ENCODE measurements around the gene KCNG2.
"Not testable (repeated sequence)": the region's sequence is repeated elsewhere in the genome, so short reads cannot be mapped to it uniquely, and the experiment has no call there.

The KCNG2 gene

DNA sequence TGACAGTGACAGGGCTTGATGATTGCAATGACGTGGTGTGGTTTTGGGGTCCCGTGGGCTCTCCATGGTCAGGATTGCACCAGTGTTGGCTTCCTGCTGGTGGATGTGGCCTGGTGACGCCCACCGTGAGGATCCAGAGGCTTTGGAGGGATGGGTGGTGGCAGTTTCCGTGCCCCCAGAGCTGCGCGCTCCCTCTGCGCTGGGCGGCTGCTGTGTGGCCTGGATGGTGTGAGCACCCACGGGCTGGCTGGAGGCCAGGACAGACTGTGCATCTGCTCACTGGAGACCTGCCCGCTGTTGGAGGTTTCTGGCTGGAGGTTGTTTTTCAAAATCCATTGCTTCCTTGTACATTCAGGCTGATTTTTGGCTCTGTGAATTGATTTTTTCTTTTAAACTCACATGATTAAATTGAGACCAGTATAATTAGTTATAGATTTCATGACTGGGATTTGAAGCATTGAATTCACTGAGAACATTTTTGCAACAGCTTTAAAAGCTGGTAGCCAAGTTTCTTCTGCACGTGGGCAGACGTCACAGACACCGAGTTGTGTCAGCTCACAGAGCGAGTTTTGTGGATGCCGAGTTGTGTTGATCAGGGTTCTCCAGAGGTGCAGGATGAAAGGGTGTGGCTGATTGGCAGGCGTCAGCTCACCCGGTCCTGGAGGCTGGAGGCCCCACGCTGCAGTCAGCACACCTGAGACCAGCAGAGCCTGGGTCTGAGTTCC lies 72.7 kb downstream of the KCNG2 start:
- no peak for DNase-seq (ENCODE audit: low read depth in 3 of 3)

DNA sequence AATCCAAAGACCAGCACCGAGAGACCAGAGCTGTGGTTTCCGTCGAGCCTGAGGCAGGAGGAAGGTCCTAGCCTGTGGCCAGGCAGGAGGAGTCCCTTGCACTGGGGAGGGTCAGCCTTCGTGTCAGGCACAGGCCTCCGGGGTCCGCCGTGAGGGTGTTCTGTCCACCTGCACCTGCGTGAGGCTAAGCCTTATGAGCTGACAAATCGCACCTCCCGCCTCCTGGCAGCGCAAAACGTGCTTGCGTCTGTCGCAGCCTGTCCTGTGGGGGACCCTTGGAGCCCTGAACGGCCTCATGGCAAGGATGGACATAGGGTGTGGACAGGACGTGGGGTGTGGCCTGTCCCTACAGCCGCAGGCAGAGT lies 73.3 kb downstream of the KCNG2 start:
- DNase-seq (ENCODE audit: low read depth in 3 of 3) = no peak

GRCh38 chr18:79871481-79872091 lies 73.8 kb downstream of the KCNG2 start:
- no peak for DNase-seq (ENCODE audit: low read depth in 3 of 3)

GRCh38 chr18:79872527-79873444 lies 75.0 kb downstream of the KCNG2 start:
- DNase-seq (ENCODE audit: low read depth in 3 of 3) = no peak

DNA sequence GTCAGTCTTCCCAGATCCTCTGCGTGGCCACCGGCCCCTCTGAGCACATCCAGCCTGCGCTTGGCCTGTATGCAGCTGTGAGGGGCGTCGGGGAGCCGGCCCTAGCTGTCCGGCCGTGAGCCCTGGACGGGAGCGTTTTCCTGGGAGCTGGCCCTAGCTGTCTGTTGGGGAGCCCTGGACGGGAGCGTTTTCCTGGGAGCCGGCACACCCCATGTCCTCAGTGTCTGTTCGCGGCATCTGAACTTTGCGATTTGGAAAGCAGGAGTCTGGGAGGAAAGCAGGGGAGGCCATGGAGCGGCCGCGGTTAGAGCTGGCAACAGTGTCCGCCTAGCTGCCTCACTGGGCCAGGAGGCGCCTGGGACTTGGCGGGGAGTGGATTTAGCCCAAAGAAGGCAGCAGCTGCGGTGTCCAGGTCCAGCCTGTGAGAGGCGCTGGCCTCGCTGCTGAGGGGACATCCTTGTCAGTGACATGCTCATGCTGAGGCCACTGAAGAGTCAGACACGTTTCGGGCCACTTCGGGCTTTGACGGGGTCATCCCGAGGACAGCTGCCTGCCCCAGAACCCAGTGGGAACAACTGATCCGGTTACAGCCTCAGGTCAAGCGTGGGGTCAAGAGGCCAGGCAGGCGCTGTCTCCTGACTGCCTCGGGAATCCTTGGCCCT lies 75.8 kb downstream of the KCNG2 start:
- DNase-seq (ENCODE audit: low read depth in 3 of 3) = no peak

DNA sequence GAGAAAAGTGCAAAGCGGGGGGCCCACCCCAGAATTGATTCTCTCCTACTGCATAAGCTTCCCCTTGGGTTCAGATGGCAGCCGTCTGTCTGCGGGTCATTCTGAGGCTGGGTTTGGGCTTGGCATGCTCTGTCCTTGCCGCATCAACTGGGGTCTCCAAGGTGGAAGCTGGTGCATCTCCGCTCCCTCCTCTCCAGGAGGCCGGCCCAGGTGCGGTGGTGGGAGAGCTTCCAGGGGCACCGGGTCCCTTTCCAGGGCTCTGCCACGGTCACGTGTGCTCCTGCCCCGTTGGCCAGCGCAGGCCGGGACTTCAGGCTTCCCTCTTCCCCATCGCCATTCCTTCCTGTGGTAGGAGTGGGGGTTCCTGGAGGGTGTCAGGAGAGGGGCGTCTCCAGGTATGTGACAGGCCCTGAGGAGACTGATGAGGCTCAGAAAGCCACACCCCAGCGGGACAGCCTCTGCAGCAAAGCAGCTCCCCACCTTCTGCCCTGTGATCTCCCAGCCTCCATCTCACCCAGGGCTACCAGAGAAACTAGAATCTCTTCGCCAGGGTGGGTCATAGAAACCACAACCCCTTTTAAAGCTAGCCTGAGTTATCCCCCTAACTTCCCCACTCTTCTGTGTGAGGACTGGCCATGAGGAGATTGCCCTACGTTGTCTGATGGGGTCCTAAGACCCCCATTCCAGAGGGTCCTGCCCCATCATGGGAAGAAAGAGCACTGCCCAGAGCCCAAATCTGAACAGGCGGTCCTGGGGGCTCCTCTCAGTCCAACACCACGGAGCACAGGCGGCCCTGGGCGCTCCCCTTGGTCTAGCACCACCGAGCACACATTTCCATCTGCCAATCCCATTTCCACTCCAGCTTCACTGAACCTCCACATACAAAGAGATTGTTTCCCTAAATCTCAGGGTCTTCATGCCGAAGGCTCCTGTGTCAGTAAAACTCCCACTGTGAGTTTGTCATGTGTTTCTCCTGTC lies 77.1 kb downstream of the KCNG2 start:
- DNase-seq (ENCODE audit: low read depth in 3 of 3) = no peak

- DNase-seq (ENCODE audit: low read depth in 3 of 3) = no peak
Observed at GRCh38 chr18:79875531-79875919, 77.8 kb downstream of the KCNG2 start.

DNA sequence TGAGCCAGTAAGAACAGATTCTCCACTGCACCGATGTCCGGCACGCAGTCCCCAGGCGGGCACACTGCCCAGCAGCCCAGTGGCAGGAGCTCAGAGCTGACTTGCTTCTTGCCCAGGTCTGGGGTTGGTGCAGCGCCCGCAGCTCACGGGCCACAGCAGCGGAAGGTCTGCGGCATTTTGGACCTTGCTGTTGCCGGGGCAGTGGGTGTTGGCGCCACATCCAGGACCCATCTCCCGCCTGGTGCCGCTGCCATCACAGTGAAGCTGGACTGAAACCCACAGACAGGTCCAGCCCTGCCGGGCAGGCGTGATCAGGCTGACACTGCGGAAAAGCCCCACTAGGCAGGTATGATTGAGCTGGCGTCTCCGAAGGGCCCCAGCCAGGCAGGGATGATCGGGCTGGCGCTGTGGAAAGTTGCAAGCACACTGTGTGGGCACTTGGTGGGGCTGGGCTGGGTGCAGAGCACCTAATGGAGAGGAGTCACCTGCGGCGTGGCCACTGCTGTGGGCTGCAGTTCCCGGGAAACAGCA lies 78.3 kb downstream of the KCNG2 start:
- DNase-seq (ENCODE audit: low read depth in 3 of 3) = no peak

DNA sequence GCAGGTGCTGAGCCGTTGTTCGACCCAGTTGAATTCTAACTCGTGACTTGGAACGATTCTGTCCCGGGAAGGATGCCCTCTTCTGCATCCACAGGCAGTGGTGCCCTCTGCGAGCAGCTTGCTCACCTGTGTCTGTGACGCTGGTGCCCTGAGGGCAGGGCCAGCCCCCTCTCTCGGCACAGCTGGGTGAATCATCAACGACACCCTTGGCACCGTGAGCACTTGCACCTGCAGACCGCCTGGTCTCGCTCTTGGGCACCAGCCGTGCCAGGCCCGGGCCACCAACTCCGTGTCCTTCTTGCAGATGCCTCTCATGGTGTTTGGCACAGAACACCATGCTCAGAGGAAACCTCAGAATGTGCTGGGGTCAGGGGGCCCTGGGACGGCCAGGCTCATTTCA lies 78.8 kb downstream of the KCNG2 start:
- no peak for DNase-seq (ENCODE audit: low read depth in 3 of 3)

- no peak for DNase-seq (ENCODE audit: low read depth in 3 of 3)
Observed at GRCh38 chr18:79877163-79878091, 79.7 kb downstream of the KCNG2 start.

DNA sequence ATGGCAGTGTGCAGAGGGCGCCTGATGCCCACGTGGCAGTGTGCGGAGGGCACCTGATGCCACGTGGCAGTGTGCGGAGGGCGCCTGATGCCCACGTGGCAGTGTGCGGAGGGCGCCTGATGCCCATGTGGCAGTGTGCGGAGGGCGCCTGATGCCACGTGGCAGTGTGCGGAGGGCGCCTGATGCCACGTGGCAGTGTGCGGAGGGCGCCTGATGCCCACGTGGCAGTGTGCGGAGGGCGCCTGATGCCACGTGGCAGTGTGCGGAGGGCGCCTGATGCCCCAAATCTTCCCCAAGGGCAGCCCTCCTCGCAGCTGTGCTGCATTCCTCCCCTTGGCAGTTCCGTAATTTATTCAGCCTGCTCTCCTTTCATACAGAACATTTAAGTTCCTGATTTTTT lies 80.5 kb downstream of the KCNG2 start:
- DNase-seq (ENCODE audit: low read depth in 3 of 3) = not testable (repeated sequence)

GRCh38 chr18:79878741-79879378 lies 81.1 kb downstream of the KCNG2 start:
- DNase-seq (ENCODE audit: low read depth in 3 of 3) = no peak

DNA sequence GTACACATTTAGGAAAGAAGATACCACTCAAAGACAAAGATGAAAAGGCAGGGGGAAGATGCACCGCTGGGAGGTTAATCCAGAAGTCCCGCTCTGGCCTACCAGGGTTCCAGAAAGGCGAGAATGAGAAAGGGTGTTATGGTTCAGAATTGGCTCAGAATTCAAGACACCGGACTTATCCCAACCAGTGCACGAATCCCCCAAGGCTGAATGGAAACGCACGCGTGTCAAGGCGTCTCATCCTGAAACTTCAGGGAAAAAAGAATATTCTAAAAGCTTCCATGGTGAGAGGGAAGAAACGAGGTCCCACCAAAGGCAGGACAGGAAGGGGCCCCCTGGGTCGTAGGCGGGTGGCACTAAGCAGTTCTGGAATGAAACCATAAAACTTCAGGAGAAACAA lies 81.8 kb downstream of the KCNG2 start:
- DNase-seq (ENCODE audit: low read depth in 3 of 3) = no peak

DNA sequence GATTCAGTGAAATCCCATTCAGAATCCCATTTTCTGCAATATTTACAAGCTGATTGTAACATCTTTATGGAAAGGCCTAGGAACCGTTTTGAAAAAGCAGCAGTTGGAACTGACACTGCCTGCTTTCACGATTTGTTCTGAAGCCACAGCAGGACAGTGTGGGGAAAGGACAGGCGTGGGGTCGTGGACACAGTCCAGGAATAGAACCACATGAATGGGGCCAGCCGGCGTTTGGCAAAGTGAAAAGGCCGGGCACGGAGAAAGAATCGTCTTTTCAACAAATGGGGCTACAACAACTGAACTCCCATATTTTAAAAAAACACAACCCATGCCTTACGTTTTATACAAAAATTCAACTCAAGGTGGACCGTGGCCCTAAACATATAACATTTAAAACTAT lies 84.0 kb downstream of the KCNG2 start:
- DNase-seq (ENCODE audit: low read depth in 3 of 3) = no peak

GRCh38 chr18:79882522-79883241 lies 84.9 kb downstream of the KCNG2 start:
- no peak for DNase-seq (ENCODE audit: low read depth in 3 of 3)

- no peak for DNase-seq (ENCODE audit: low read depth in 3 of 3)
Observed at GRCh38 chr18:79883461-79884293, 85.9 kb downstream of the KCNG2 start.

DNA sequence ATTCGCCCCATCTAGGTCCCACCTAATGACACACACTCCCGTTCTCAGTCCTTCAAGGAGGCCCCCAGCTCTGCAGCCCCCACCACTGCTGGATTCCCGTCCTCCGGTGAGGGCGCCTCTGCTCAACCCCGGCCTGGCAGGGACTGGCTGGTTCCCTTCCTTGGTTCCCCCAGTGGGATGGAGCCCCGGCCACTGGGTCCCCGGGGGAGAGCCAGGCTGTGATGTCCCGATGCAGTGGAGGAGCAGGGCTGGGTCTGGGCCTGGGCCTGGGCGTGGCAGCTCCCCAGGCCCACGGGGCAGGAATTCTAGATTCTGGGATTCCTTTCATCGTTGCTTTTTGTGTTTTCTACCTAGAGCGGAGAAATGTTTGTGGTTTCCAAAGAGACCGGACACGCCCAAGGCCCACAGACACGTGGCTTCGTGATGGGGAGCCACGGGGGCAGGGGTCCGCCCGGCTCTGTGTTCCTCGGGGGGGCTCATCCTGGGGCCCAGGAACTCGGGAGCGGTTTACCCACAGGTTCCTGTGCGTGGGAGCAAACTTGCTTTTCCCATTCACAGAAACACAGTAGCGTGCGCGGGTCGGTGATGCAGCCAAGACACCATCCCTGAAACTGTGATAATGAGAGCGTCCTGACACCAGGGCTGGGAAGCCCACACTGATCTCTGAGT lies 86.7 kb downstream of the KCNG2 start:
- DNase-seq (ENCODE audit: low read depth in 3 of 3) = no peak
